ENCODE measurements around the gene TUBGCP3.

DNA sequence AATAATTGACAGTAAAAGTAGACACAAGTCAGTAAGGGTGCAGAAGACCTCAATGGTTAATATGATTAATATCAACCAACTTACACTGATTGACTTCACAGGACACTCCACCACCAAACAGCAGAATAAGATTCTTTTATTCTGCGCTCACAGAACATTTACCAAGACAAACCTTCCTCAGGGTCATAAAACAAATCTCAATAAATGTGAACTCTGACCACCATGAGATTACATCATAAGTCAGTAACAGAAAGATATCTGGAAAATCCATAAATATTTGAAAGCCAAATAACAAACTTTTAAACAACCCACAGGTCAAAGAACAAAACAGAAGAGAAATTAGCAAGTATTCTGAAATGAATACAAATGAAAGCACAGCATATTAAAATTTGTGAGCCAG lies 112.1 kb downstream of the TUBGCP3 start:
- no peak for TF ChIP-seq POLR2A (IDR thresholded peaks at IDR 0.05; ENCODE audit: low read length)
- TF ChIP-seq GATA1 (IDR thresholded peaks at IDR 0.05; ENCODE audit: low read depth, low read length) = no peak

All from erythroblast (primary cell).